Measurements from ENCODE around the gene FDX1.

The FDX1 gene

DNA sequence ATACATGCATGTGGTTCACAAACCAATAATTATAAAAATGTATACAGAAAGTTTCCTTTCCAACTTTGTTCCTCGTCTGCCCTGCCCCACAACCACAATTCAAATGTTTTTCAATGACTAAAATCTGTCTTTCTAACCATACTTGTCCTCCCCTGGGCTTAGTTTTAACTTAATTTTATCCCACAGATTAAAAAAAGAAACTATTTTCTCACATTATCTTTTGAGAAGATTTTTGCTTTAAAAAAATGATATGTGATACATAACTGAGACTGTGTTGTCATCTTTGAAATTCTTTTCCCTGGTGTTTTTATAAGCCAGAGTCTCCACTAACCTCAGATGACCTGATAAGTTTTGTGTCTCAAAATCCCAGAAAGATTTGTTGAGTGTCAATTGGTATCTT, 79.0 kb downstream of the FDX1 start:
- DNase-seq (ENCODE audit: low spot score), result no peak

DNA sequence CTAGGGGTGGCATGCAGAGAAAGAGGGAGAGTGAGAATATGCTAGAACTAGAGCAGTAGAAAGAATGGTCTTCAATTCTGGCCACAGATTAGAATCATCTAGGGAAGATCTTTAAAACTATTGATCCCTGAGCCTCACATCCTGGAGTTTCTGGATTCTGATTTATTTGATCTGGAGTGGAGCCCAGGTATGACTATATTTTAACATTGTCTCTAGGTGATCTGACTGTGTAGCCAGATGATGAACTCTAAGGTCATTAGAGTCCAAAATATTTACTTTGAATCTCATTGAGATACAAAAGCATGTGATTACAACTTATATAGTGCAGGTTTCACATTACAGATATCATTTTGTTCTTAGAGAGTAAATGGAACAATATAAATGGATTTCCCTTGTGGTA, 79.7 kb downstream of the FDX1 start:
- no peak for DNase-seq (ENCODE audit: low spot score)

DNA sequence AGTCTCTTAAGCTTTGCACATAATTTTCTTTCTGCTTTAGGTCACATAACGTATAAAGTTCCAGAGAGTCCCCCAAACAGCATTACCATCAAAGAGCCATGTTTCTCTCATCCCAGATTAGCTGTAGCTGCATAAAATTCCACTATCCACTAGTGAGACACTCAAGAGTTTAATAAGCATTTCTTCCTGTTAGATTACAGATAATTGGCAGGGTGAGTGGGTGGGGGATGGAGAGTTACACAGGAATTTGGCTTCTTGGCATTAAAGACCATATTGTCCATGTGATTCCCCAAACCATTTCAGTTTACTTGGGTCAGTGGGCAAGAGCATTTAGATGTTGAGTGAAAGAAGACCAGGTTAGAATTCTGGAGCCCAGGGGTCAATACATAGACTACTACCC, 82.3 kb downstream of the FDX1 start:
- no peak for DNase-seq (ENCODE audit: low spot score)

DNA sequence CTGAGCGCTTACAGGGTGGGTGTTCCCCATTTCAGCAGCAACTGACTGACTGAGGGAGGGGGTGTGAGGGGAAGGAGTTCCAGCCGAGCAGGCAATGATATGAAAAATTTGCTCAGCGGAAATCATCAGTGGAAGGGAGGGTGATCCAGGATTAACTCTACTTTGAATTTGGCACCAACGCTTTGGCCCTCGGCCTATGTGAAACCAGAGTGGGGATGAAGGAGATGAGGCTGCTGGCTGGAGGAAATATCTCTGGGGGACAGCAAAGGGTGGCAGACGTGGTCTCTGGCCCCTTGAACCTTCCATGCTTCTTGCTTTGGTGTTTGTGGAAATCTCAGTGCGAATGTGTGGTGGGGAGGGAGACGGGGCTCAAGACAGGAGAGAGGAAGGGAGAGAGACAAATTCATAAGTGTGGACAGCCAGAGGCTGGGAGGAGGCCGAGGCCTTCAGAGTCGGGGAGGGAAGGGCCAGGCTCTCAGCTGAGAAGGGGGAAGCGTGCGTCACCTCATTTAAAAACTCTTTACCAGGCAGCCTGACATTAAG, 83.6 kb downstream of the FDX1 start:
- no peak for DNase-seq (ENCODE audit: low spot score)

DNA sequence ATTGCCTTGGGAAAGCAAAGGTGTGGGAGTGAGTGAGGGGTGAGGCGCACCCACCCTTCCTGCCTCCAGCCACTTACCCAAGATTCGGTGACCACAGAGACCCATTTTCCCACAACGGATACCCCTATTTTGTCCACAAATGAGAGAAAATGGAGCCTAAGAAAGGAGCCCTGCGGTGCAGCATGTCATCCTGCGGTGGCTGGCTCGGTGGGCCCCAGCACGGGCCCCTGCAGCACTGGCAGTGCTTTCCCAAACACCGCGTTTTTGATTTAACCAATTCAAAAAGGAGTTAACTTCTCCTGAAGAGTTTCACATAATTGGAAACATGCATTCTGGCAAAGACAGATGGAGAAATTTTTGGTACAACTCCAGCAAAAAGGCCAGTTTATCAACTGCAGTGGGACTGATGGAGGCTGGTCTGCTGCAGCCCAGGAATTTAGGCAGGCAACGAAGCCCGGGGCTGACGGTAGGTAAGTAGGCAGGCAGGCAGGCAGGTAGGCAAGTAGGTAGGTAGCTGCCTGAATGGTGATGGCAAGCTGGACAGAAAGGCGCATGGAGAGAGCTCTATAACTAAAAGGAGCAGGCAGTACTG, 84.2 kb downstream of the FDX1 start:
- no peak for DNase-seq (ENCODE audit: low spot score)
